Measurements from ENCODE around the gene TIGD1. TPM values are rescaled to one million over a fixed set of nuclear protein-coding genes. Genes with fewer than 3 reads are reported as not detected.

TIGD1 gene
- total and polyA plus RNA-seq, 2 of the 13 experiments (the other 11 are each of a cell fraction or from before 2014, with no cell fraction given) = 3.5 to 9.5 TPM

- DNase-seq (ENCODE audit: low spot score) (no peak), ATAC-seq (no peak), FAIRE-seq (no peak)
- ChIA-PET POLR2A (no interaction called here), CTCF (ENCODE audit: low intra/inter-chr PET ratio, low total read pairs) (no interaction called here)
- no peak overlapping the region for H3K9ac ChIP-seq (ENCODE audit: insufficient read depth, low read depth, low read length)
- peaks cover 4 to 8% of the 10 kb centered on the region in 2 experiments; a peak in 4 of 5 replicates for H3K36me3 ChIP-seq (replicated peaks in 1 of 2; ENCODE audit: control insufficient read depth in 1 of 2, insufficient read depth in 2 of 2, low read length in 2 of 2)
- peaks cover 11% of the 10 kb centered on the region for H3K4me1 ChIP-seq (ENCODE audit: insufficient read depth, low read length)
- no peak overlapping the region for H3K4me2 ChIP-seq (ENCODE audit: low read depth, low read length)
- H4K20me1 ChIP-seq (ENCODE audit: insufficient read depth, low read length) = no peaks in the 10 kb centered on the region; the same call in 1 of the 2 replicates
- WGBS (ENCODE audit: low lambda C conversion rate) = 93% methylated on average over 17 of the region's 19 CpGs
- peaks cover 10% of the 10 kb centered on the region for H3K79me2 ChIP-seq (ENCODE audit: insufficient read depth, low read length)
- intact Hi-C loops (cut with micrococcal nuclease; ENCODE audit: unreplicated experiment) = no loop called here
- H3K4me3 ChIP-seq (replicated peaks in 1 of 3; ENCODE audit: insufficient read depth in 1 of 3, low read depth in 2 of 3, low read length in 3 of 3) = no peak overlapping the region
- no peak overlapping the region for H3K27ac ChIP-seq (ENCODE audit: extremely low read length, insufficient read depth, low read length)
- no TSS peak for BruUV-seq (replicated peaks)
- in situ Hi-C loops (cut with HindIII; ENCODE audit: extremely low pct_ligation_motif_present, low pct_unique_long_range_greater_than_20kb) = no loop called here
- no peaks in the 10 kb centered on the region; a peak in 1 of 5 replicates for H3K27me3 ChIP-seq (ENCODE audit: control insufficient read depth in 1 of 2, insufficient read depth in 2 of 2, low read length in 2 of 2)
- peaks cover 8% of the 10 kb centered on the region; the same call in 1 of the 2 replicates for H3K9me3 ChIP-seq (ENCODE audit: low read length)
- no peak overlapping the region for H2AFZ ChIP-seq (ENCODE audit: low read length)
- no peak for TF ChIP-seq PHB2 (IDR thresholded peaks at IDR 0.05; ENCODE audit: partially characterized antibody)
- TF ChIP-seq ZNF629 (CRISPR knock-in tag; conservative IDR thresholded peaks at IDR 0.05) = no peak
- TF ChIP-seq PITX1 (CRISPR knock-in tag; IDR thresholded peaks at IDR 0.05) = no peak
- TF ChIP-seq, protein P1, sequence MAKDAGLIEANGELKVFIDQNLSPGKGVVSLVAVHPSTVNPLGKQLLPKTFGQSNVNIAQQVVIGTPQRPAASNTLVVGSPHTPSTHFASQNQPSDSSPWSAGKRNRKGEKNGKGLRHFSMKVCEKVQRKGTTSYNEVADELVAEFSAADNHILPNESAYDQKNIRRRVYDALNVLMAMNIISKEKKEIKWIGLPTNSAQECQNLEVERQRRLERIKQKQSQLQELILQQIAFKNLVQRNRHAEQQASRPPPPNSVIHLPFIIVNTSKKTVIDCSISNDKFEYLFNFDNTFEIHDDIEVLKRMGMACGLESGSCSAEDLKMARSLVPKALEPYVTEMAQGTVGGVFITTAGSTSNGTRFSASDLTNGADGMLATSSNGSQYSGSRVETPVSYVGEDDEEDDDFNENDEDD (CRISPR knock-in tag; IDR thresholded peaks at IDR 0.05; ENCODE audit: borderline replicate concordance) = no peak
- TF ChIP-seq SKI (IDR thresholded peaks at IDR 0.05; ENCODE audit: partially characterized antibody) = no peak
- no peak for TF ChIP-seq CREM (IDR thresholded peaks at IDR 0.05)
- TF ChIP-seq CREM (CRISPR knock-in tag; IDR thresholded peaks at IDR 0.05) = no peak
- no peak for TF ChIP-seq ZNF484 (CRISPR knock-in tag; IDR thresholded peaks at IDR 0.05; ENCODE audit: borderline replicate concordance, low read depth)
- peak; percentile 38; the same call in 1 of the 2 replicates for TF ChIP-seq POLR2G (IDR thresholded peaks at IDR 0.05; ENCODE audit: low read depth, low read length)
- no peak for TF ChIP-seq MTF1 (CRISPR knock-in tag; IDR thresholded peaks at IDR 0.05)
- TF ChIP-seq, protein P2, sequence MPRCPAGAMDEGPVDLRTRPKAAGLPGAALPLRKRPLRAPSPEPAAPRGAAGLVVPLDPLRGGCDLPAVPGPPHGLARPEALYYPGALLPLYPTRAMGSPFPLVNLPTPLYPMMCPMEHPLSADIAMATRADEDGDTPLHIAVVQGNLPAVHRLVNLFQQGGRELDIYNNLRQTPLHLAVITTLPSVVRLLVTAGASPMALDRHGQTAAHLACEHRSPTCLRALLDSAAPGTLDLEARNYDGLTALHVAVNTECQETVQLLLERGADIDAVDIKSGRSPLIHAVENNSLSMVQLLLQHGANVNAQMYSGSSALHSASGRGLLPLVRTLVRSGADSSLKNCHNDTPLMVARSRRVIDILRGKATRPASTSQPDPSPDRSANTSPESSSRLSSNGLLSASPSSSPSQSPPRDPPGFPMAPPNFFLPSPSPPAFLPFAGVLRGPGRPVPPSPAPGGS (CRISPR knock-in tag; IDR thresholded peaks at IDR 0.05) = no peak
- no peak for TF ChIP-seq HMG20B (CRISPR knock-in tag; conservative IDR thresholded peaks at IDR 0.05)
- TF ChIP-seq ZNF770 (CRISPR knock-in tag; IDR thresholded peaks at IDR 0.05) = no peak
- no peak for TF ChIP-seq RFXAP (CRISPR knock-in tag; IDR thresholded peaks at IDR 0.05; ENCODE audit: borderline replicate concordance)
- TF ChIP-seq IKZF4 (CRISPR knock-in tag; IDR thresholded peaks at IDR 0.05; ENCODE audit: borderline replicate concordance, low read depth, not compliant biosample characterization) = no peak
- TF ChIP-seq KLF13 (CRISPR knock-in tag; IDR thresholded peaks at IDR 0.05) = no peak
- TF ChIP-seq FOXA3 (CRISPR knock-in tag; IDR thresholded peaks at IDR 0.05) = no peak
- TF ChIP-seq AGO2 (optimal IDR thresholded peaks at IDR 0.05; ENCODE audit: low read depth, low read length) = peak; percentile 93
- TF ChIP-seq MXI1 (IDR thresholded peaks at IDR 0.05; ENCODE audit: borderline replicate concordance, low read depth, low read length) = no peak
Measured at GRCh38 chr2:232543928-232544631, 6.3 kb downstream of the TIGD1 start.
